Right atrium auricular region (tissue), 2 donors: ENCODE data around the gene RHOF. TPM values are rescaled to one million over a fixed set of nuclear protein-coding genes. Genes with fewer than 3 reads are reported as not detected.
A peak's percentile ranks its signal among the peaks of the same experiment; 100 is the strongest.

Experiments
- DNase-seq: peaks from one replicate; pipeline ENCODE4 v3.0.0-alpha.2; 2019; ENCODE audit warnings: low spot score
- H3K27ac ChIP-seq, 2 donors: fragments of 200-600 bp; sonication (generic); 1 replicate in 1 of 2; 2 replicates in 1 of 2; pipeline ENCODE4 v1.5.1; 2016 to 2019
- H3K27me3 ChIP-seq, 2 donors: fragments of 200-600 bp; sonication (generic); one replicate each; pipeline versions ENCODE4 v1.5.1 to v1.6.0; 2017 to 2019
- H3K36me3 ChIP-seq: fragments of 200-600 bp; sonication (generic); one replicate; pipeline ENCODE4 v1.5.1; 2016
- H3K4me1 ChIP-seq, 2 donors: fragments of 200-600 bp; sonication (generic); one replicate each; pipeline versions ENCODE4 v1.5.1 to v1.6.0; 2017 to 2019
- H3K4me3 ChIP-seq, 2 donors: fragments of 200-600 bp; sonication (generic); 1 replicate in 1 of 2; 2 replicates in 1 of 2; pipeline ENCODE4 v1.5.1; 2017 to 2019; ENCODE audit warnings: mild to moderate bottlenecking in 1 of 2, moderate library complexity in 1 of 2
- H3K9me3 ChIP-seq, 2 donors: fragments of 200-600 bp; sonication (generic); one replicate each; pipeline ENCODE4 v1.5.1; 2019
- CTCF ChIP-seq, 2 donors: fragments of 200-600 bp; sonication (generic); IDR thresholded peaks; one replicate each; pipeline ENCODE4 v1.5.1; 2019; ENCODE audit warnings: antibody characterized with exemption in 2 of 2
- total RNA-seq, 2 donors: library from RNA; depleted of rRNA; stranded (reverse); fragments of >200 nt; gene quantifications; one replicate each; pipeline ENCODE4 v1.1.0, GENCODE V29; 2016

RHOF gene
- total RNA-seq, 2 donors from 2014 or later, result 7.3 to 21.9 TPM

- Histone ChIP-seq H3K27me3 (no peaks in the 10 kb centered on the region), H3K4me3 (no peak overlapping the region), H3K27ac (no peak overlapping the region), H3K36me3 (peaks cover 83% of the 10 kb centered on the region), H3K4me1 (peaks cover 0 to 20% of the 10 kb centered on the region in 2 donors), H3K9me3 (no peaks in the 10 kb centered on the region)
- DNase-seq, result no peak
- no peak for TF ChIP-seq CTCF (IDR thresholded peaks at IDR 0.05)
These were observed 23.6 kb upstream of the RHOF start for GRCh38 chr12:121816925-121817647.

GRCh38 chr12:121815263-121815662, 21.8 kb upstream of the RHOF start:
- no peak for TF ChIP-seq CTCF (IDR thresholded peaks at IDR 0.05)
- no peak for DNase-seq
- peaks cover 0 to 38% of the 10 kb centered on the region in 2 donors for H3K4me1 ChIP-seq
- H3K27ac ChIP-seq, result no peak overlapping the region
- no peaks in the 10 kb centered on the region for H3K27me3 ChIP-seq
- peaks cover 72% of the 10 kb centered on the region for H3K36me3 ChIP-seq
- no peaks in the 10 kb centered on the region for H3K9me3 ChIP-seq
- H3K4me3 ChIP-seq, result no peak overlapping the region

GRCh38 chr12:121814429-121815119, 21.1 kb upstream of the RHOF start:
- no peaks in the 10 kb centered on the region for H3K27me3 ChIP-seq
- no peak for DNase-seq
- H3K9me3 ChIP-seq, result no peaks in the 10 kb centered on the region
- H3K36me3 ChIP-seq, result peaks cover 72% of the 10 kb centered on the region
- no peak overlapping the region for H3K4me3 ChIP-seq
- no peak for TF ChIP-seq CTCF (IDR thresholded peaks at IDR 0.05)
- H3K4me1 ChIP-seq, result peaks cover 0 to 44% of the 10 kb centered on the region in 2 donors
- no peak overlapping the region for H3K27ac ChIP-seq

GRCh38 chr12:121813951-121814350, 20.5 kb upstream of the RHOF start:
- no peak for DNase-seq
- no peak overlapping the region for H3K27ac ChIP-seq
- H3K9me3 ChIP-seq, result no peaks in the 10 kb centered on the region
- peaks cover 72% of the 10 kb centered on the region for H3K36me3 ChIP-seq
- no peak for TF ChIP-seq CTCF (IDR thresholded peaks at IDR 0.05)
- H3K4me3 ChIP-seq, result no peak overlapping the region
- peaks cover 0 to 44% of the 10 kb centered on the region in 2 donors for H3K4me1 ChIP-seq
- no peaks in the 10 kb centered on the region for H3K27me3 ChIP-seq

GRCh38 chr12:121812921-121813896, 19.7 kb upstream of the RHOF start:
- Histone ChIP-seq H3K4me3 (peak overlapping the region; percentile 44 to 60), H3K27ac (peak overlapping the region in 1 of 2 donors; percentile 72), H3K27me3 (no peaks in the 10 kb centered on the region), H3K4me1 (peaks cover 0 to 44% of the 10 kb centered on the region in 2 donors), H3K36me3 (peaks cover 72% of the 10 kb centered on the region), H3K9me3 (no peaks in the 10 kb centered on the region)
- no peak for DNase-seq
- no peak for TF ChIP-seq CTCF (IDR thresholded peaks at IDR 0.05)
